Ovary (tissue), 3 donors: ENCODE data around the gene CHGA.

Experiments used
- CTCF ChIP-seq, 3 donors: fragments of 450-650 bp in 2 of 3; fragments of 200-600 bp in 1 of 3; IDR thresholded peaks; one replicate each; pipeline versions ENCODE4 v1.5.1 to v1.8.0; 2016 to 2022; ENCODE audit warnings: antibody characterized with exemption in 3 of 3, mild to moderate bottlenecking in 1 of 3
- POLR2A ChIP-seq: fragments of 450-650 bp; IDR thresholded peaks from one replicate; pipeline ENCODE4 v1.6.1; 2017; ENCODE audit warnings: antibody characterized with exemption, mild to moderate bottlenecking, moderate library complexity
- donor health status: DM: no; HTN: no; CAD: no.

- TF ChIP-seq CTCF (IDR thresholded peaks at IDR 0.05) (no peak), POLR2A (no peak)
Observed at GRCh38 chr14:92929689-92930608, 7.0 kb downstream of the CHGA start.
